ENCODE measurements around the gene SND1. TPM values are rescaled to one million over a fixed set of nuclear protein-coding genes. Genes with fewer than 3 reads are reported as not detected.

SND1 gene
- total RNA-seq, 6 experiments from 2014 or later, result 77.5 to 150 (median 126) TPM

DNA sequence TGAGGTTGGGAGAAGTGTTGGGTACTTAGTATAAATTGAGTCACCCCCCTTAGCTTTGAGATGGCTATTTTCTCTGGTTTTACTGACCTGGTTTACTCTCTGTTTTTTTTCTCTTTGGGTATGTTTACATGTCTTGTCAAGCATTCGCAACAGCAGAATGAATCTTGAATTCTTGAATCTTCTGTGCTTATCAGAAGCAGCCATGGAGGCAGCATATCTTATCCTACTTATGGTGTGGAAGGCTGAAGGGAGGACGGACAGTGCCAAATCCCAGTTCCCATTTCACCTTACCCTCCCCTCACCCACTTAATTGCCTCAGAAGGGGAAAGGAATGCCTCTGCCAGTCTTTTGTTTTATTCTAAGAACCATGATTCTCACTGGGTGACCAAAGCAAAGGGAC is 3.7 kb downstream of the SND1 start:
- ATAC-seq (no peak), DNase-seq (no peak)
- H3K4me1 ChIP-seq, result peaks cover 0 to 31% (median 15%) of the 10 kb centered on the region in 4 donors
- no peaks in the 10 kb centered on the region for H3K9me3 ChIP-seq
- 56% methylated on average over 2 of the region's 2 CpGs for WGBS (ENCODE audit: insufficient coverage, low coverage, low lambda C conversion rate, missing lambda C conversion rate)
- no peak overlapping the region for H3K27ac ChIP-seq
- TF ChIP-seq, protein P1, sequence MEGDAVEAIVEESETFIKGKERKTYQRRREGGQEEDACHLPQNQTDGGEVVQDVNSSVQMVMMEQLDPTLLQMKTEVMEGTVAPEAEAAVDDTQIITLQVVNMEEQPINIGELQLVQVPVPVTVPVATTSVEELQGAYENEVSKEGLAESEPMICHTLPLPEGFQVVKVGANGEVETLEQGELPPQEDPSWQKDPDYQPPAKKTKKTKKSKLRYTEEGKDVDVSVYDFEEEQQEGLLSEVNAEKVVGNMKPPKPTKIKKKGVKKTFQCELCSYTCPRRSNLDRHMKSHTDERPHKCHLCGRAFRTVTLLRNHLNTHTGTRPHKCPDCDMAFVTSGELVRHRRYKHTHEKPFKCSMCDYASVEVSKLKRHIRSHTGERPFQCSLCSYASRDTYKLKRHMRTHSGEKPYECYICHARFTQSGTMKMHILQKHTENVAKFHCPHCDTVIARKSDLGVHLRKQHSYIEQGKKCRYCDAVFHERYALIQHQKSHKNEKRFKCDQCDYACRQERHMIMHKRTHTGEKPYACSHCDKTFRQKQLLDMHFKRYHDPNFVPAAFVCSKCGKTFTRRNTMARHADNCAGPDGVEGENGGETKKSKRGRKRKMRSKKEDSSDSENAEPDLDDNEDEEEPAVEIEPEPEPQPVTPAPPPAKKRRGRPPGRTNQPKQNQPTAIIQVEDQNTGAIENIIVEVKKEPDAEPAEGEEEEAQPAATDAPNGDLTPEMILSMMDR (IDR thresholded peaks at IDR 0.05), result no peak
- TF ChIP-seq POLR2A (IDR thresholded peaks at IDR 0.05), result no peak
- H3K27me3 ChIP-seq, result no peaks in the 10 kb centered on the region
- H3K4me3 ChIP-seq, result no peak overlapping the region
- H3K36me3 ChIP-seq, result peaks cover 0 to 7% (median 0%) of the 10 kb centered on the region in 4 donors
- intact Hi-C loops (cut with DNase I), result no loop called here

DNA sequence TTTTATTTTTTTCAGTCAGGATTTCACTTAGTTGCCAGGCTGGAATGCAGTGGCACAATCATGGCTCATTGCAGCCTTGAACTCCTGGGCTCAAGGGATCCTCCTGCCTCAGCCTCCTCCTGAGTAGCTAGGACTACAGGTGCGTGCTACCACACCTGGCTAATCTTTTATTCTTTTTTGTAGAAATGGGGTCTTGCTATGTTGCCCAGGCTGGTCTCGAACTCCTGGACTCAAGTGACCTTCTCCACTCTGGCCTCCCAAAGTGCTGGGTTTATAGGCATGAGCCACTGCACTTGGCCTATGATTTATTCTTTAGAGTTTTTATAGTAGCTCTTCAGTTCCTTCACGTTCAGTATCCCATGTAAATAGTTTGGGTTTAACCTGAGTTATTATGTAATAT is 5.5 kb downstream of the SND1 start:
- peaks cover 0 to 31% (median 15%) of the 10 kb centered on the region in 4 donors for H3K4me1 ChIP-seq
- no peak overlapping the region for H3K27ac ChIP-seq
- DNase-seq, result no peak
- H3K9me3 ChIP-seq, result no peaks in the 10 kb centered on the region
- 71% methylated on average over 3 of the region's 3 CpGs for WGBS (ENCODE audit: insufficient coverage, low coverage, low lambda C conversion rate, missing lambda C conversion rate)
- H3K4me3 ChIP-seq, result no peak overlapping the region
- ATAC-seq, result no peak
- intact Hi-C loops (cut with DNase I), result no loop called here
- H3K27me3 ChIP-seq, result no peaks in the 10 kb centered on the region
- TF ChIP-seq, protein P1 (IDR thresholded peaks at IDR 0.05), result no peak
- no peak for TF ChIP-seq POLR2A (IDR thresholded peaks at IDR 0.05)
- peaks cover 0 to 7% (median 0%) of the 10 kb centered on the region in 4 donors for H3K36me3 ChIP-seq

DNA sequence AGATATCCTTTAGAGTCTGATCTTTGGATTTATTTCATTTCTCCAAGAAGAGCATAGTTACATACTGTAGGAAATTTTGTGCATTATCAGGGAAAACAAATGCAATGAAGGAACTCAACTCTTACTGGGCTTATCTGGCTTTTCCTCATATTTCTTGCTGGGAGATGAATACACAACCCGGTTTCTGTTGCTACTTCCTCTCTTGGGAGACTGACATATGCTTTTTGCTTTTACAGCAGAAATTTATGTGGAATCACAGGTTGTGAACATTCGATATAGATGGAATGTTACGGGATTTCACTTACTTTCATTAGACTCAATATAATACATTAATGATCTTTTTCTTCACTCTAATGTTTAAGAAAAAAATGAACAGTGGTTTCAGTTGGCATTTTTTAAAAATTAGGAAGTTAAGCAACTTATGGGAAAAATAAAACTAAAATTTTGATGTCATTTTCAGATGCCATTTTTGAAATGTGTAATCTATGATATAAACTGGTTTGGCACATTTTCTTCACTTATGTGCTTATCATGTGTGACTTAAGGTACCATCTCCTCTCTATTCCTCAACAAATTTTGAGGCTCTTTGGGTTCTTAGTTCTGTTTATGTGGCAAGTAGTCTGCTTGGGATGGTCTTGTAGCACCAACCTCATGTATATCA is 7.1 kb downstream of the SND1 start:
- intact Hi-C loops (cut with DNase I), result no loop called here
- ATAC-seq (peak in 1 of 4 donors; percentile 14), DNase-seq (no peak)
- H3K4me3 ChIP-seq, result no peak overlapping the region
- peaks cover 0 to 21% (median 10%) of the 10 kb centered on the region in 4 donors for H3K4me1 ChIP-seq
- H3K9me3 ChIP-seq, result no peaks in the 10 kb centered on the region
- WGBS (ENCODE audit: insufficient coverage, low coverage, low lambda C conversion rate, missing lambda C conversion rate), result 76% methylated on average over 3 of the region's 3 CpGs
- H3K27me3 ChIP-seq, result no peaks in the 10 kb centered on the region
- TF ChIP-seq, protein P1 (IDR thresholded peaks at IDR 0.05), result no peak
- TF ChIP-seq POLR2A (IDR thresholded peaks at IDR 0.05), result no peak
- H3K27ac ChIP-seq, result no peak overlapping the region
- peaks cover 0 to 7% (median 0%) of the 10 kb centered on the region in 4 donors for H3K36me3 ChIP-seq

DNA sequence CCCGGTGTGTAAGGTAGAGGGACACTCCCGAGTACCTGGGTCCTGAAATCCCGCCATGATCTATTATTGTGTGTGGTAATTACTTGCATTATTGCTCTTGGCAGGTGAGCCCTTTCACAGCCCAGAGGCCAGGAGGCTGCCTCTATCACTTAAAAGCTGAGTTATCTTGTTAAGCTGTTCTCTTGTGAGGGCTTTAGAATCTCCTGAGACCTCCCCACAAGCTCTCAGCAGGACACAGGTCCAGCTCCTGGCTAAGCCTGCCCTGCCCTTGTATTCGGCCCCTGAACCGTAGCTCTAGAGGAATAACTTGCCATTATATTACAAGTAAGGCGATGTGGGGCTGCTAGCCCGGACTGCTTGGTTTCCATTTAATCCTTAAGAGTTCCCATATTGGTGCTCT is 13.9 kb downstream of the SND1 start:
- no peak overlapping the region for H3K27ac ChIP-seq
- DNase-seq, result no peak
- no peaks in the 10 kb centered on the region for H3K4me1 ChIP-seq
- H3K9me3 ChIP-seq, result no peaks in the 10 kb centered on the region
- H3K36me3 ChIP-seq, result no peaks in the 10 kb centered on the region
- ATAC-seq, result no peak
- over 99% methylated on average over 7 of the region's 7 CpGs for WGBS (ENCODE audit: insufficient coverage, low coverage, low lambda C conversion rate, missing lambda C conversion rate)
- TF ChIP-seq, protein P1 (IDR thresholded peaks at IDR 0.05), result no peak
- TF ChIP-seq POLR2A (IDR thresholded peaks at IDR 0.05), result no peak
- no peaks in the 10 kb centered on the region for H3K27me3 ChIP-seq
- intact Hi-C loops (cut with DNase I), result no loop called here
- H3K4me3 ChIP-seq, result no peak overlapping the region

All from right lobe of liver (tissue), 6 donors.